HG02970 (cell line): Measurements from ENCODE around the gene ACOT11.

ENCODE experiments used
- ATAC-seq: cut with Tn5 transposase; IDR thresholded peaks from one replicate; pipeline ENCODE4 v1.9.1; 2021; ENCODE audit warnings: mild to moderate bottlenecking, moderate library complexity, moderate number of reproducible peaks; ENCODE audit not compliant: unreplicated experiment, low FRiP score

The ACOT11 gene

GRCh38 chr1:54559111-54559548, 11.1 kb downstream of the ACOT11 start:
- ATAC-seq: no peak

GRCh38 chr1:54559771-54560231, 11.8 kb downstream of the ACOT11 start:
- ATAC-seq: no peak

- no peak for ATAC-seq
Measured at GRCh38 chr1:54564312-54565112, 16.5 kb downstream of the ACOT11 start.

GRCh38 chr1:54565113-54565501, 17.1 kb downstream of the ACOT11 start:
- no peak for ATAC-seq

- no peak for ATAC-seq
Measured at GRCh38 chr1:54566438-54567141, 18.6 kb downstream of the ACOT11 start.

GRCh38 chr1:54567961-54568360, 19.9 kb downstream of the ACOT11 start:
- no peak for ATAC-seq

- no peak for ATAC-seq
Measured at GRCh38 chr1:54569339-54569738, 21.3 kb downstream of the ACOT11 start.

GRCh38 chr1:54570161-54570560, 22.1 kb downstream of the ACOT11 start:
- no peak for ATAC-seq

- no peak for ATAC-seq
Measured at GRCh38 chr1:54571326-54571725, 23.3 kb downstream of the ACOT11 start.

- no peak for ATAC-seq
Measured at GRCh38 chr1:54571803-54572541, 23.9 kb downstream of the ACOT11 start.

- no peak for ATAC-seq
Measured at GRCh38 chr1:54572542-54572850, 24.5 kb downstream of the ACOT11 start.

- no peak for ATAC-seq
Measured at GRCh38 chr1:54574158-54574778, 26.2 kb downstream of the ACOT11 start.

- no peak for ATAC-seq
Measured at GRCh38 chr1:54575161-54575560, 27.1 kb downstream of the ACOT11 start.

GRCh38 chr1:54575605-54576290, 27.7 kb downstream of the ACOT11 start:
- no peak for ATAC-seq

GRCh38 chr1:54577612-54578011, 29.6 kb downstream of the ACOT11 start:
- no peak for ATAC-seq

- no peak for ATAC-seq
Measured at GRCh38 chr1:54579337-54579781, 31.3 kb downstream of the ACOT11 start.

GRCh38 chr1:54580856-54581550, 33.0 kb downstream of the ACOT11 start:
- no peak for ATAC-seq

GRCh38 chr1:54581621-54582035, 33.6 kb downstream of the ACOT11 start:
- ATAC-seq: no peak

GRCh38 chr1:54582566-54583306, 34.7 kb downstream of the ACOT11 start:
- ATAC-seq: no peak
